Panc1 (cell line): ENCODE data around the gene ZFHX2. TPM values are rescaled to one million over a fixed set of nuclear protein-coding genes. Genes with fewer than 3 reads are reported as not detected.

ENCODE experiments used
- ATAC-seq: fragments of 200-7000 bp; cut with Tn5 transposase; 2 replicates; pipeline ENCODE4 v1.9.1; 2020; ENCODE audit warnings: mild to moderate bottlenecking, moderate library complexity
- BruUV-seq: library from RNA; stranded (reverse); fragments of 400-500 nt; replicated peaks from 2 replicates; lab custom pipeline; 2021; lab: Mats Ljungman, UMichigan
- CTCF ChIA-PET: fragments of 300-600 bp; sonication (Branson Sonifier 250); formaldehyde crosslinking; loops from one replicate; lab custom pipeline; 2022; ENCODE audit warnings: antibody characterized with exemption; lab: Charles Lee
- POLR2A ChIA-PET: fragments of 300-600 bp; sonication (Branson Sonifier 250); formaldehyde crosslinking; loops from one replicate; lab custom pipeline; 2022; ENCODE audit warnings: antibody characterized with exemption; lab: Charles Lee
- DNase-seq: peaks from one replicate; pipeline ENCODE4 v3.0.0-alpha.2; 2010; ENCODE audit warnings: low read depth, low spot score
- H3K27ac ChIP-seq: 2 replicates; pipeline ENCODE4 v1.5.1; 2011; ENCODE audit warnings: mild to moderate bottlenecking, low read length, inconsistent platforms
- H3K27me3 ChIP-seq: fragments of 200-500 bp; sonication (Bioruptor generic); 2 replicates; pipeline ENCODE4 v1.6.0; 2014; ENCODE audit warnings: low read length, inconsistent platforms; ENCODE audit not compliant: control insufficient read depth, insufficient read depth
- H3K36me3 ChIP-seq: fragments of 200-500 bp; sonication (Bioruptor generic); 2 replicates; pipeline ENCODE4 v1.5.1; 2014; ENCODE audit warnings: inconsistent platforms, mild to moderate bottlenecking, low read length, moderate library complexity; ENCODE audit not compliant: control insufficient read depth, insufficient read depth
- H3K4me1 ChIP-seq: 2 replicates; pipeline ENCODE4 v1.5.1; 2011; ENCODE audit warnings: inconsistent platforms, mild to moderate bottlenecking, low read length, moderate library complexity; ENCODE audit not compliant: control insufficient read depth, insufficient read depth
- H3K4me3 ChIP-seq, 2 experiments: 2 replicates each; pipeline ENCODE4 v1.5.1; 2011 to 2012; ENCODE audit warnings: low read depth in 2 of 2, low read length in 2 of 2, mild to moderate bottlenecking in 2 of 2, inconsistent platforms in 1 of 2, moderate library complexity in 1 of 2
- H3K9me3 ChIP-seq: fragments of 200-500 bp; sonication (Bioruptor generic); 2 replicates; pipeline ENCODE4 v1.5.1; 2014; ENCODE audit warnings: low read depth, mild to moderate bottlenecking, inconsistent platforms, low read length, moderate library complexity; ENCODE audit not compliant: control insufficient read depth, insufficient read depth
- CTCF ChIP-seq: fragments of 450-650 bp; IDR thresholded peaks from 2 replicates; pipeline ENCODE4 v1.5.1; 2017; ENCODE audit warnings: mild to moderate bottlenecking
- POLR2AphosphoS5 ChIP-seq: IDR thresholded peaks from 2 replicates; pipeline ENCODE4 v1.6.1; 2012; ENCODE audit warnings: mild to moderate bottlenecking, low read depth, low read length, moderate library complexity
- REST ChIP-seq, 2 experiments: IDR thresholded peaks; 2 replicates each; pipeline ENCODE4 v1.6.1; 2011 to 2012; ENCODE audit warnings: low read depth in 2 of 2, control low read depth in 1 of 2, low read length in 1 of 2, mild to moderate bottlenecking in 1 of 2, moderate library complexity in 1 of 2; ENCODE audit not compliant: insufficient read depth in 1 of 2
- SIN3A ChIP-seq: IDR thresholded peaks from 2 replicates; pipeline ENCODE4 v1.6.1; 2012; ENCODE audit warnings: low read depth, mild to moderate bottlenecking, low read length, moderate library complexity, borderline replicate concordance; ENCODE audit not compliant: insufficient read depth
- TCF7L2 ChIP-seq: IDR thresholded peaks from 2 replicates; pipeline ENCODE4 v1.6.1; 2011; ENCODE audit warnings: mild to moderate bottlenecking, low read depth, low read length, inconsistent platforms
- in situ Hi-C: cut with HindIII; loops from 2 replicates; pipeline ENCODE4 v1.10.0; 2016; ENCODE audit warnings: low sequenced_read_pairs, low pct_unique_long_range_greater_than_20kb
- intact Hi-C: fragments of 100-400 bp; cut with micrococcal nuclease; formaldehyde crosslinking; loops from one replicate; pipeline ENCODE4 v1.10.0; 2022; ENCODE audit not compliant: unreplicated experiment
- total RNA-seq: library from RNA; stranded (reverse); gene quantifications from one replicate; pipeline ENCODE4 v1.2.1, GENCODE V29; 2021; ENCODE audit not compliant: unreplicated experiment

ZFHX2 gene
- total RNA-seq, 1 experiment from 2014 or later: 2.4 TPM

- in situ Hi-C loops: no loop called here
- Histone ChIP-seq H3K27me3 (no peaks in the 10 kb centered on the region), H3K27ac (no peak overlapping the region), H3K4me3 (no peak overlapping the region), H3K4me1 (peaks cover 5% of the 10 kb centered on the region), H3K9me3 (no peaks in the 10 kb centered on the region), H3K36me3 (no peaks in the 10 kb centered on the region)
- CTCF ChIA-PET: interaction anchor here (0.7 kb wide), 1 partner anchor 261 kb away, joined by 3 read pairs; no protein-coding TSS in a partner anchor
- intact Hi-C loops: no loop called here
- TF ChIP-seq POLR2AphosphoS5 (no peak), CTCF (no peak), REST (IDR thresholded peaks at IDR 0.05; ENCODE audit: insufficient read depth in 1 of 2, low read depth in 2 of 2, low read length in 1 of 2) (no peak), TCF7L2 (no peak), SIN3A (no peak)
- no TSS peak for BruUV-seq
- no peak for DNase-seq
- POLR2A ChIA-PET: no interaction called here
- ATAC-seq: no peak
These were observed 12.1 kb upstream of the ZFHX2 start for GRCh38 chr14:23563473-23564180.

GRCh38 chr14:23562822-23563472 lies 11.4 kb upstream of the ZFHX2 start:
- Histone ChIP-seq H3K4me1 (no peaks in the 10 kb centered on the region; the same call in none of the 2 replicates), H3K36me3 (no peaks in the 10 kb centered on the region), H3K9me3 (no peaks in the 10 kb centered on the region), H3K27me3 (no peaks in the 10 kb centered on the region), H3K27ac (no peak overlapping the region), H3K4me3 (no peak overlapping the region)
- TF ChIP-seq SIN3A: no peak
- no peak for TF ChIP-seq REST (IDR thresholded peaks at IDR 0.05; ENCODE audit: insufficient read depth in 1 of 2, low read depth in 2 of 2, low read length in 1 of 2)
- no peak for TF ChIP-seq POLR2AphosphoS5
- TF ChIP-seq CTCF: peak; percentile 90
- no peak for TF ChIP-seq TCF7L2
- ChIA-PET POLR2A (no interaction called here), CTCF (interaction anchor here (0.7 kb wide), 1 partner anchor 260 kb away, joined by 3 read pairs; no protein-coding TSS in a partner anchor)
- in situ Hi-C loops: no loop called here
- DNase-seq: no peak
- no TSS peak for BruUV-seq
- ATAC-seq: no peak
- intact Hi-C loops: no loop called here
